EL (cell line): ENCODE measurements around the gene FBXW10.
"Not testable (repeated sequence)": the region's sequence is repeated elsewhere in the genome, so short reads cannot be mapped to it uniquely, and the experiment has no call there.

Experiments used
- DNase-seq: peaks from one replicate; pipeline ENCODE4 v3.0.0-alpha.2; 2016

The FBXW10 gene, protein sequence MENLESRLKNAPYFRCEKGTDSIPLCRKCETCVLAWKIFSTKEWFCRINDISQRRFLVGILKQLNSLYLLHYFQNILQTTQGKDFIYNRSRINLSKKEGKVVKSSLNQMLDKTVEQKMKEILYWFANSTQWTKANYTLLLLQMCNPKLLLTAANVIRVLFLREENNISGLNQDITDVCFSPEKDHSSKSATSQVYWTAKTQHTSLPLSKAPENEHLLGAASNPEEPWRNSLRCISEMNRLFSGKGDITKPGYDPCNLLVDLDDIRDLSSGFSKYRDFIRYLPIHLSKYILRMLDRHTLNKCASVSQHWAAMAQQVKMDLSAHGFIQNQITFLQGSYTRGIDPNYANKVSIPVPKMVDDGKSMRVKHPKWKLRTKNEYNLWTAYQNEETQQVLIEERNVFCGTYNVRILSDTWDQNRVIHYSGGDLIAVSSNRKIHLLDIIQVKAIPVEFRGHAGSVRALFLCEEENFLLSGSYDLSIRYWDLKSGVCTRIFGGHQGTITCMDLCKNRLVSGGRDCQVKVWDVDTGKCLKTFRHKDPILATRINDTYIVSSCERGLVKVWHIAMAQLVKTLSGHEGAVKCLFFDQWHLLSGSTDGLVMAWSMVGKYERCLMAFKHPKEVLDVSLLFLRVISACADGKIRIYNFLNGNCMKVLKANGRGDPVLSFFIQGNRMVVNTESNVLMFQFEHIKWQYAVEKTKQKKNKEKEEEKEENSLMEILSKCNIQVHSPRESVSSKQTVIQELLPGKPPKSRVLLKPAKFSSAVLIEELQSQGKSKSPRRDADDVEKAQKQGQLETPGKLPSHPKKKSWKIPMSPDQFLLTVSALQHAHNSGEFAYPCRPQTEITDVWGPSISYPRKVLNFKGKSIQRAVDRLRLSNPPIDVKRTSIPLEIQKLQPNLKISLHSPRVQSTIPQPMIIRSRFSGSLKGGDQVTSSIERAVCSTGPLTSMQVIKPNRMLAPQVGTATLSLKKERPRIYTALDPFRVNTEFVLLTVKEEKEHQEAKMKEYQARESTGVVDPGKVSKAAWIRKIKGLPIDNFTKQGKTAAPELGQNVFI

DNA sequence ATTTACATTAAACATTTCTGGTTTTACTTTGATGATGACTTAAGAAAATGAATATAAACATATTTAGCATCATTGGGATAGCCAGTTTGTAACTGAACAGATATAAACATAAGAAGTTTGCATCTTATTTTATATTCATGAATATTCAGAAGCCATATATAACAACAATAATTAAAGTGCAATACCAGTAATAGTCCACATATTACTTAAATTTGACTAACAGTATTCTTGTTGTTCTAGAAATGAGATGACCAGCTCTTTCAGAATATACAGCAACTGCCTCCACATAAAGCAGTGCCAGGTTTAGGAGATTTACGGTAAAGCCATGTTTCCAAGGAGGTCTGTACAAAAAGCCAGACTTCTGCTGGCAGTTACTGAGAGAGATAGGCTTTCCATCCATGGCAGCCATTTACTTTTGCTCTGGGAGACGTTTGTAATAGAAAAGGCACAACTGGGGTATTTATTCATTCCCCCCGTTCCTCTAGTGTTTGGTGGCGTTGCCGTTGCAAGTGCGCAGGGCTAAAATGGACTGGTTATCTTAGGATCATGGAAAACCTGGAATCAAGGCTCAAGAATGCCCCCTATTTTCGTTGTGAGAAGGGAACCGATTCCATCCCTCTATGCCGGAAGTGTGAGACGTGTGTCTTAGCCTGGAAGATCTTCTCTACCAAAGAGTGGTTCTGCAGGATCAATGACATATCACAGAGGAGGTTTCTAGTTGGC, at the start of gene FBXW10:
FBXW10 (plus strand) TSS at position 356 of the 723 bp plus-strand sequence; CDS start at position 547, 191 bp downstream.
- not testable (repeated sequence) for DNase-seq

DNA sequence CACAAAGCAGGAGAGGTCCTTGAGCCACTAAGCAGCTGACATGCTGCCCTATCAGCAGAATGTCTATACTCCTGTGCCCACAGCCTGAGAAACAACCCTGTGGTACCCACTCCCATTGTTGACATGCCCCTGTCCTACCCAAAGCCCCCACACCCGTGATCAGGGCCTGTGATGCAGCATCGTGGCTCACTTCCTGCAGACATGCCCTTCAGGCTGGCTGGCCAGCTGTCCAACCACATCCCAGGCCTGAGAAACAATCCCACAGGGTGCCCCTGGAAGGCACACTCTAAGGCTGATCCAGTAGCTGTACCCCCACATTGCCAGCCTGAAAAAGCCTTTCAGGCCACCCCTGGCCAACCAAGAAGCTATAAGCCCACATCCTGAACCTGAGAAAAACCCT, 48.7 kb upstream of the FBXW10 start:
- not testable (repeated sequence) for DNase-seq

DNA sequence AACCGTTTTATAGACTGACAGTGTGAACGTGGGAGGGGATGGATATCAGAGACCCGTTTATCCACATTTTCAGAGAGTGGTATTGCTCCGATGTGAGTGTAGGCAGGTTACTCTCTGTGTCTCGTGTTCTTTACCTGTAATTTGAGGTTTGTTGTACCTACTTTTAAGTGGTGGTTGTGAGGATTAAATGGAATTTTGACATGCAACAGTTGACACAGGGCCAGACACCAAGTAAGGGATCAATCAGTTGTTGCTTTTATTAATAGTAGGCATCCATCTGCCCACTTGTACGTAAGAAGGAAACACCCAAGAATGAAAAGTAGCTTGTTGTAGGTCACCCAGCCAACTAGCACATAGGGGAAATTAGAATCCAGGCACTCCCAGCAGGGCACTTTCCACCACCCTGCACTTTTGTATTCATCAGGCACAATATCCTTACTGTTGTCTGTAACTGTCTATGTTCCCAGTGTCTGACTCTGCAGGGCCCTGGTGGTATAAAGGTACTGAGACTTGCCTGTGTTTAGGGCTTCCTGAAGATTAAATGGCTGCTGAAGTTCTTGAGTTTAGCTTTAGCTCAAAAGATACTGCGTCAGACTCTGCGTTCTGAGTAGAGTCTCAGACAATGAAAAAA, 45.3 kb upstream of the FBXW10 start:
- not testable (repeated sequence) for DNase-seq

DNA sequence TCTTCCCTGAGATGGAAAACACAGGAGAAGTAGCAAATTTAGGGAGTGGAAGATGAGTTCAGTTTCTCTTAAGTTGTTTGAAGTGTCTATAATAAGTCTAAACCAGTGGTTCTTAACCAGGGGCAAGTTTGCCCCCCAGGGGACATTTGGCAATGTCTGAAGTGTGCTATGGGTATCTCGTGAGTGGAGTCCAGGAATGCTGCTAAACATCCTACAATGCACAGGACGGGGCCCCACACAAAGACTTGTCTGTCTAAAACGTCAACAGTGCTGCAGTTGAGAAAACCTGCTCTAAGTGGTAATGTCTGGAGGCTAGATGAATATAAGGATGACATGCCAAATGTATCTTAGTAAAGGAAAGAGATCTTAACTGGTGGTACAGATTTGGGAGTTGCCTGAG, 37.9 kb upstream of the FBXW10 start:
- DNase-seq: not testable (repeated sequence)

DNA sequence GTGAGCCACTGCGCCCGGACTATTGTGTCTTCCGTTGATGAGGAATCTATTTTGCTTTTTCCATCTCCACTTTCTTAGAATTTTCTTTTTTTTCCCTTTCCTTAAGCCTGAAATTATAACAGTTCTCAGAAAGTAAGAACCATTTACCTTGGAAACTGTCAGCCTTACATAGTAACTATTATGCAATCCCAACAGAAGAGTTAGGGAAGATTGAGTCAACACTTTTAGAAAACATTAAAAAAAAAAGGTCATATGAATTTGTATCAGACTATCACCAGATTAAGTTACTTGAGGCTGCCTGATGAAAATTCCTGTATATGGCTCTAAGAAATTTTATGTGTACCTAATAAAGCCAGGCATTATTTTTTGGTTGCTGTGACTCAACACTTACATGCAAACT, 35.6 kb upstream of the FBXW10 start:
- not testable (repeated sequence) for DNase-seq

DNA sequence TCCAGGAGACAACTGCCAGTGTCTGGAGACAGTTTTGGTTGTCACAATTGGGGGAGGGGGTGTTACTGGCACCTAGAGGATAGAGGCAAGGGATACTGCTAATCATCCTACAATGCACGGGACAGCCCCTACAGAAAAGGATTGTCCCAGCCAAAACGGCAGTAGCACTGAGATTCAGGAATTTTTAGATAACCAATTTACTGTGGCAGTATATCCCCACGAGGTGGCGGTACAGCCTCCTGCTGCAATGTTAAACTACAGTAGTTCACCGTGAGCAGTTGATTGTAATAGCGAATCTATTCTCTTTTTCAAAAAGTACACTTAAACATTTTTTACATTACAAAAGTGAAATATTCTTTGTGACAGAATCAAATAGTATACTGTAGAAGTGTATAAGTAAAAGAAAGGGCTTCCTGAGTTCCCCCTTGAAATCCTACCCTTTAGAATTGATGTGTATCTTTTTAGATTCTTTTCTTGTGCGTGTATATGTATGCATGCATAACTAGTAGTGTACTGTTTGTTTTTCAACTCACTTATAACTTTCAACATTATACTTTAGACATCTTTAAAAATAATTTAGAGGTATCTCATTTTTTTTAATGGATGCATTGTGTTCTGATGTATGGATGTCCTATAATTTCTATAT, 31.4 kb upstream of the FBXW10 start:
- DNase-seq: peak; percentile 59

DNA sequence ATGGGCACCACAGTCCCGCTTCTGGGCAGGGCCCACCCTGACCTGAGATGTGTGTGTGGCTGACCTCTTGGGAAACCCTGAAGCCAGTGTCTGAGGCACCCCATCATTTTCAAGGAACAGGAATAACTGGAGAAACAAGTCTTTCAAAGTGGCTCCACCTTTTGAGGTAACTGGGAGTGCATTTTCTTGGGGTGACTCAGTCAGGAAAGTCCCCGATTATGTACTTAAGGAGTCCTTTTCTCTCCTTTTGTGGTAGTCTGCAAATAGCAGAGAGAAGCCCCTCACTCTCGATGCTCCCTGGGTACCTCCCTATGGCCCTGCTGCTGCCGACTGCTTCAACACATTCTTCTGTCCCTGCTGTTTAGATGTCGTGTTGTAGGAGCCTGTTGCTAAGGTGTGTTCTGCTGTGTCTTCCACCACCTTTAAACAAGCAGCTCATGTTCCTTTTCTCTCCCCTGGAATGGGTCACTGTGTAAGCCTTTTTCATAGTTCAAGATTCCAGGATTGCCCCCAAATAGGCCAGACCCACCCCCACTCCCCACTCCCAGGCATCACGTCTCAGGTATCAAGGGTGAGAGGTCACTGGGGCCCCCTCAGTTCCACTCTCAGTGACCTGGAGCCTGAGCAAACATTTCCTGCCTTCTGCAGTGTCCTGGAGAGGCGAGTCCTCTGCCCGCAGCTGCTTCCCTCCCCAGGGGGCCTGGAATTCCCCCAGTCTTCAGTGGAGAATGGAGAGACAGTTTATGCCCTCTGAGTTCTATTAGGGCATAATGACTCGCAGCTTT, 25.0 kb upstream of the FBXW10 start:
- DNase-seq: peak; percentile 69

DNA sequence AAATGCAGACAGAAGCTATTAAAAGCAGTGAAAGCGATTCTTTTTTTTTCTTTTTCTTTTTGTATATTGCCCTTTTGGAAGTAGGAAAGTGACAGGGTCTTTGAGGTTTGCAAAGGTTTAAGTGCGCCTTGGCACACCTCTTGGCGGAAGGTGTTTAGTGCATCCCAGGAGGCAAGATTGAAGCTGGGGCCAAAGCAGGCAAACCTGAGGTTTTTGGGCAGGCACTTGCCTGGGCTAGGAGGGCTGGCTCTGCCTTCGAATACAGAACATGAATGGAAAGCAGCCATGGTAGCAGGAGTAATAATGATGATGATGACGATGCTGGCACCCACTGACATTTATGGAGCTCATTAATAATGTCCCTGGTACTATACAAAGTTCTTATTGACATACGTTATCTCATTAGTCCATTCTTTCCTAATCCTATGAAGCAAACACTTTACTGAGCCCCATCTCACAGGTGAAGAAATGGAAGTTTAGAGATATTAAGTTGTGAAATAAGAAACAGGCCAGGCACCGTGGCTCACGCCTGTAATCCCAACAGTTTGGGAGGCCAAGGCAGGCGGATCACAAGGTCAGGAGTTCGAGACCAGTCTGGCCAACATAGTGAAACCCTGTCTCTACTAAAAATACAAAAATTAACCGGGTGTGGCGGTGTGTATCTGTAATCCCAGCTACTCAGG, 24.3 kb upstream of the FBXW10 start:
- DNase-seq: not testable (repeated sequence)

DNA sequence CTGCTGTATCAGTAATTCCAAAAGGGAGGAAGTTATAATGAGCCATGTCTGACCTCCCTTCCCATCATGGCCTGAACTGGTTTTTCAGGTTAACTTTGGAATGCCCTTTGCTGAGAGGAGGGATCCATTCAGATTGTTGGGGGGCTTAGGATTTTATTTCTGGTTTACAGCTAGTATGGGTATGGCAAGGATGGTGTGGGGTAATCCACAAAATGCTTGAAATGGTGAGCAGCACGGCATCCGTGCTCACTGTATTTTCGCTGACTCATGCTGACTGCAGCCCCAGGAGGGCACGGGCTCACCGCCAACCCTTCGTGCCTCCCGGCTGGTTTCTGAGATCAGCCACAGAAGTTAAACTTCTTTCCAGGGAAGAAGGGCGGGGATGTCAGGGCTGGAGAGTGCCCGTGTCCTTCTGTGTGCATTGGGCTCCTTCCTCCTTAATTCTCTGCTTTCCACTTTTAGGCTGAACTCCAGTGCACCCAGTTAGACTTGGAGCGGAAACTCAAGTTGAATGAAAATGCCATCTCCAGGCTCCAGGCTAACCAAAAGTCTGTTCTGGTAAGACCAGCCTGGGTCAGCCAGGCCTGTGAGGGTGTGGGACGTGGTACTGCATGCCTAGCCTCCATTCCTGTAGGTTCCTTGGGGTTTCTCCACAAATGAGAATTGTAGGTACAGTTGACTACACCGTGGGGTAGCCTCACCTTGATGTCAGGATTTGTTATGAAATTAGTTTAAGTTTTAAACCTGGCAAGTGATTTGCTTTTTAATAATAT, 21.9 kb upstream of the FBXW10 start:
- DNase-seq: not testable (repeated sequence)

DNA sequence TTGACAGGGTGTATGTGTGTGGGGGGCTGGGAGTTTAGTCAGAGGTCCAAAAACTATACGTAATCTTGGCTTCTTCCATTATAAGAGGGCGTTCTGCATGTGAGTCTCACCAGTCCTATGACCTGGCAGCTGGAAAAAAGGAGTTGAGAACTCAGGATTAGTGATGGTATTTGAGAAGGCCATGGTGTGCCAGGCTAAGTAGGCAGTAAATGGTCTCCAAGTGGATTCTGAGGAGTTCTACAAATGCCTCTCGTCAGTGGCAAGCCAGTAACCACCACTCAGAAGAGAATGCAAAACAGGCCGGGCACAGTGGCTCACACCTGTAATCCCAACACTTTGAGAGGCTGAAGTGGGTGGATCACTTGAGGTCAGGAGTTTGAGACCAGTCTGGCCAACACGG, 21.2 kb upstream of the FBXW10 start:
- DNase-seq: not testable (repeated sequence)

DNA sequence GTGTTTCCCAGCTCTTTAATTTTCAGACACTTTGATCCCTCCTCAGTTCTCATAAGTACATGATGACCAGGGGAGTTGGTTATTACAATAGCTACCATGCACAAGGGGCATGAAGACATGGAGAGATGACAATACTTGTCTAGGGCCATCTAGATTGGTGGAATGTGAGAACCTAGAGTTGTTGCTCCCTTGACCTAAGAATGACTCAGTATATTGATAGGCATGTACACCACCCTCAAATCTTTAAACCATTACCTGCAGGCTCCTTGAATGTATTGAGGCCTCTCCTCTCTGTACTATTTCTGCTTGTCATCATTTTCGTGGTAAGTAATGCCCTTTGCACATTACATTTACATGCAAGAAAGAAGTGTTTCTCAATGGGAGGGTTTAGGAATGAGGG, 20.3 kb upstream of the FBXW10 start:
- DNase-seq: not testable (repeated sequence)

DNA sequence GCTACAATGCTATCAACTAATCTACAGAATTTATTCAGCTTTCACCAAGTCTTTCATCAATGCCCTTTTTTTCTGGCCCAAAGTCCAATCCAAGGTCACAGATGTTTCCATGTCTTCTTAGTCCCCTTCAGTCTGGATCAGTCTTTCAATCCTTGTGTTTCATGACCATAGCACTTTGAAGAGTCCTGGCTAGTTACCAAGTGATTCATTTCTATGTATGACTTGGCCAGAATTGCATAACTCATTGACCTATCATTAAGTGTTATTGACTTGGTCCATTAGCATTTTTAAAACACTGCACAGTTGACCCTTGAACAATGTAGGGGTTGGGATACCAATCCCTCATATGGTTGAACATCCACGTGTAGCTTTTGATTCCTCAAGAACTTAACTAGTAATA, 11.4 kb upstream of the FBXW10 start:
- peak; percentile 8 for DNase-seq

DNA sequence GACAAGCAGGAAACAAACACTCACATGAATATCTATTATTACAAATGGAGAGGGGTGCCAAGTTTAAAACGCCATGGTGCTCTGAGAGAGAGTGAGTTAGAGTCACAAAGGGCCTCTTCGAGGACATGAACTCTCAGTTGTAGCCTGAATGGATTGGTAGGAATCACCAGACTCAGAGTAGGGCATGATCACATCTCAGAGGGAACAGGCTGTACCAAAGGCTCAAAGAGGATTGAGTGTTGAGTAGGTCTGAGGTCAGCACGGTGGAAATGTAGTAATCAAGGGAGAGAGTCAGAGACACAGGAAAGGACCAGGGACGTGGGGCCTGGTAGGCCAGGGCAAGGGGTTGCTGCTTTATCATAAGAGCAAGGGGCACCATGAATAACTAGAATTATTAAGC, 10.5 kb upstream of the FBXW10 start:
- DNase-seq: not testable (repeated sequence)

DNA sequence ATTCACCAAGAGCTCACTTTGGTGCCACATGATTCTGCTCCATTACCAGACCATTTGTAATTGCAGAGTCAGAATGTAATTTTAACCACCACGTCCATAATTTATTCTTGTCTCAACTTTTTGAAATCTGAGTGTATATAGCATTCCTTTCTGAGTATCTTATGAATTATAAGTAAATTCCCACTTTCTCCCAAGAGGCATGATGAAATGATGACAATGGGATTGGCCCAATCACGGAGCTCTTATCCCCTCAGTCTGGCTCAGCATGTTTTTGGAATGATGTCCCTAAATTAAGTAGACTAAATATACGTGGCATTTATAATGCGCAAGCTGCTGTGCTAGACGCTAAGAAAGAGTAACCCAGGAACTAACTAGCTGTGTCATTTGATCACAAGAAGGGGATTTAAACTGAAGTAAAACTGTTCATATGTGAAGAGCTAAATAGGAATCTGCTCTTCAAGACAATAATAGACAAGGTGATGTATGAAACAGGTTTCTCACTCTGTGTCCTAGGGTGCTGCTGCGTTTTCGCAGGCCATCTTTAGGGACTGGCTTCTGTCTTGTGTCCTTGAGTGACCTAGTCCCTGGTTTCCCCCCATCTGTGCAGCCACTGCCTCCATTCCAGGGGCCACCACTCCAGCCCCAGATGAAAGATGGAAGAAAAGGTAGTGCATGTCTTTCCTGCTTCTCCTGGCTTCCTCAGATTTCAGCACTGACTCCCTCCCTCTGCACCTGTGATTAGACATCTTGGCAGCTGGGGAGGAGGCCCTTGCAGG, 4.0 kb upstream of the FBXW10 start:
- not testable (repeated sequence) for DNase-seq

DNA sequence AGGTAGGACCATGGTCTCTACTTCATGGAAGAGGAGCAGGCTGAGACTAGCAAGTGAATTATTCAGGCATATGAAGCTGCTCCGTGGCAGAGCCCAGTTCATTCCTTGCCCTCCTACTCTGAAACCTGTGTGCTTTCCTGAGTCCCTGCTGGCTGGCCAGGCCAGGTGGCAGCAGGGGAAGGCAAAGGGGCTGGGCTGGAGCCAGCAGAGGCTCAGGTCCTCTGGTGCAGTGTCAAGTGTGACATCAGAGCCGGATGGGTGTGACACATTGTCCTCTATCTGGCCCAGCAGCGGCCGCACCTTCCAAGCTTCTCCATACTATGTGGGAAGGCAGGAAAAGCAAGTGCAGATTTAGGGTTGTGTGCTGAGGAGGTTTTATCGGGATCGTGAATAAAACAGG, 2.6 kb upstream of the FBXW10 start:
- DNase-seq: not testable (repeated sequence)

DNA sequence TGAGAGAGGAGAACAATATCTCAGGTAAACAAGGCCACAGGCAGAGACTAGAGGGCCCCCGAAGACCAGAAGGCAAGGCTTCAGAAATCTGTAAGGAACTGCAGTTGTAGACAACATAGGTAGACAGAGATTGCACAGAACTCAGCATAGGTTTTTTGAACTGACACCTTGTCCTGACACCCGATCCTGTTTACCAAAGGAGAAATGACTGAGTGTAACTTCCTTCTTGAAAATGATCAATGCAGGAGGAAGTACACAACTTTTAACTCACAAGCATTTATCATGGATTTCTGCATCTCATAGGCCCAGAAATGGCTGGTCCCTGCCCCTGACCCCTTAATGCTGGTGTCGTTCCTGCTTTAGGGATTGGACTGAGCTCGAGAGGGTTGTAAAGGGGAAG, 872 bp downstream of the FBXW10 start:
- DNase-seq: not testable (repeated sequence)

DNA sequence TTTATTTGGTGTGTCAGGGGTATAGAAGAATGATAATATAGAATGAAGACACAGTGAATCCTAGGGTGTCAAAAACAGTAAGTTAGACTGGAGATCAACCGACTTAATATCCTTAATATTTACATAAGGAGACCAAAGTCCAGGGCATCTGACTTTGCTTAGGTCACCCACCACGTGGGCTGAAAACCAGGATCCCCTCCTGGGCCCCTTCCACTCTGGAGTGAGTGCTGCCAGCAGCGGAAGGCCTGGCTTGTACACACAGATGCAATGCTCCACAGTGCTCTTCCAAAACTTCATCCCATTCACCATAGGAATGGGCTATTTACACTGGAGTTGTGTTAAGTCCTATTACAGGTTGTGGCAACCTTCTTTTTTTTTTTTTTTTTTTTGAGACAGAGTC, 2.7 kb downstream of the FBXW10 start:
- not testable (repeated sequence) for DNase-seq

DNA sequence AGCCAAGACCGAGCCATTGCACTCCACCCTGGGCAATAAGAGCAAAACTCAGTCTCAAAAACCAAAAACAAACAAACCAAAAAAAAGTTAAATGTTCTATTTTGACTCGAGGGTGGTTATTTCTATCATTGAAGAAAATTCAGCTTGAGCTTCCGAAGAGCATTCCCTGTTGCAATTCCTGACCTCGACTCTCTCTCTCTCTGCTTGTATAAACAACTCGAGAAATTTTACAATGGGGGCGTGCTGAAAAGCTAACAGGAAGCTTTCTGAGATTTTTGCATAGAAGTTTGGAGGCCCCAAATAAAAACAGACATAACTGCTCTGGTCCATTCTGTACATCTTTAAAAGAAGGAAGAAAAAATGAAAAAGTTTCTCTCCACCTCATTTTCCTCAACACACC, 3.6 kb downstream of the FBXW10 start:
- not testable (repeated sequence) for DNase-seq

DNA sequence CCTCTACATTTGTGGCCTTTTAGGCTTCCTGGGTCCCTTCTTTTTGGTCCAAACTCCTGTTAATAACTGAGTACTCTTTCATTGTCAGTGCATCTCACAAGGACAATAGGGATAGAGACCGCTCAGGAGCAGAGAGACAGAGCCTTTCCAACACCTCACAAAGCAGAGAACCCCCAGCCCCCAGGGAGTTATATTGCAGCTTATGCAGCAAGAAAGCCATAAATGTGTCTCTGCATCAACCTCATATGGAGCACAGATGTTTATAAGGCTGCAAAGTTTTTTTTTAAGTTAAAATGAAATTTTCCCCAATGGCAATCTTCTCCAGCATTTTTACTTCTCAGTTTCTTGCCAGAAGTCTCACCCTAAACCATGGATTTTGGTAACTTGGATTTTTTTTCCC, 6.4 kb downstream of the FBXW10 start:
- DNase-seq: not testable (repeated sequence)
